ENCODE results near the gene GABRA5. TPM values are rescaled to one million over a fixed set of nuclear protein-coding genes. Genes with fewer than 3 reads are reported as not detected.
"Not testable (repeated sequence)": the region's sequence is repeated elsewhere in the genome, so short reads cannot be mapped to it uniquely, and the experiment has no call there.

Gene GABRA5
- not detected for total RNA-seq
- total RNA-seq = 0 reads per million in 2 donors

GRCh38 chr15:26866298-26867199, at the start of gene GABRA5:
Gene GABRA5, plus strand, starts transcription at chr15:26867062. Its CDS starts 2,187 bp downstream, at chr15:26869249.
- H3K4me3 Mint-ChIP-seq = no peak within 1 kb of the TSS
- no peaks in the 10 kb centered on the region for H3K36me3 Mint-ChIP-seq (ENCODE audit: low read depth)
- peaks cover 14% of the 10 kb centered on the region for H3K27me3 Mint-ChIP-seq
- H3K4me1 Mint-ChIP-seq = no peaks in the 10 kb centered on the region
- H3K27ac Mint-ChIP-seq = no peak within 1 kb of the TSS
- H3K9me3 ChIP-seq (ENCODE audit: control insufficient read depth, low read length, poor library complexity, severe bottlenecking) = no peaks in the 10 kb centered on the region
- ATAC-seq = no peak
- DNase-seq = no peak

GRCh38 chr15:26831191-26831590, 35.7 kb upstream of the GABRA5 start:
- not testable (repeated sequence) for H3K36me3 Mint-ChIP-seq (ENCODE audit: low read depth); DNase-seq; H3K27me3 Mint-ChIP-seq; H3K9me3 ChIP-seq (ENCODE audit: control insufficient read depth, low read length, poor library complexity, severe bottlenecking); H3K4me1 Mint-ChIP-seq; H3K27ac Mint-ChIP-seq; ATAC-seq; H3K4me3 Mint-ChIP-seq

- H3K4me1 Mint-ChIP-seq = no peaks in the 10 kb centered on the region
- H3K27me3 Mint-ChIP-seq = no peaks in the 10 kb centered on the region
- H3K4me3 Mint-ChIP-seq = no peak overlapping the region
- no peaks in the 10 kb centered on the region for H3K9me3 ChIP-seq (ENCODE audit: control insufficient read depth, low read length, poor library complexity, severe bottlenecking)
- no peaks in the 10 kb centered on the region for H3K36me3 Mint-ChIP-seq (ENCODE audit: low read depth)
- DNase-seq (no peak), ATAC-seq (no peak)
- H3K27ac Mint-ChIP-seq = no peak overlapping the region
Observed at GRCh38 chr15:26831951-26832350, 34.9 kb upstream of the GABRA5 start.

- ATAC-seq (no peak), DNase-seq (no peak)
- peaks cover 2% of the 10 kb centered on the region for H3K36me3 Mint-ChIP-seq (ENCODE audit: low read depth)
- no peak overlapping the region for H3K4me3 Mint-ChIP-seq
- H3K9me3 ChIP-seq (ENCODE audit: control insufficient read depth, low read length, poor library complexity, severe bottlenecking) = no peaks in the 10 kb centered on the region
- no peaks in the 10 kb centered on the region for H3K27me3 Mint-ChIP-seq
- no peaks in the 10 kb centered on the region for H3K4me1 Mint-ChIP-seq
- no peak overlapping the region for H3K27ac Mint-ChIP-seq
Observed at GRCh38 chr15:26838742-26839460, 28.0 kb upstream of the GABRA5 start.

GRCh38 chr15:26841514-26841913, 25.3 kb upstream of the GABRA5 start:
- no peak for DNase-seq
- H3K4me3 Mint-ChIP-seq = no peak overlapping the region
- H3K27ac Mint-ChIP-seq = no peak overlapping the region
- ATAC-seq = no peak
- peaks cover 2% of the 10 kb centered on the region for H3K36me3 Mint-ChIP-seq (ENCODE audit: low read depth)
- no peaks in the 10 kb centered on the region for H3K4me1 Mint-ChIP-seq
- no peaks in the 10 kb centered on the region for H3K27me3 Mint-ChIP-seq
- H3K9me3 ChIP-seq (ENCODE audit: control insufficient read depth, low read length, poor library complexity, severe bottlenecking) = no peaks in the 10 kb centered on the region

- Mint-ChIP-seq H3K4me1 (no peaks in the 10 kb centered on the region), H3K27ac (no peak overlapping the region), H3K36me3 (ENCODE audit: low read depth) (peaks cover 2% of the 10 kb centered on the region), H3K4me3 (no peak overlapping the region), H3K27me3 (no peaks in the 10 kb centered on the region)
- H3K9me3 ChIP-seq (ENCODE audit: control insufficient read depth, low read length, poor library complexity, severe bottlenecking) = no peaks in the 10 kb centered on the region
- ATAC-seq (no peak), DNase-seq (no peak)
Observed at GRCh38 chr15:26841941-26842340, 24.9 kb upstream of the GABRA5 start.

- no peak overlapping the region for H3K4me3 Mint-ChIP-seq
- no peak for ATAC-seq
- no peak overlapping the region for H3K27ac Mint-ChIP-seq
- no peaks in the 10 kb centered on the region for H3K9me3 ChIP-seq (ENCODE audit: control insufficient read depth, low read length, poor library complexity, severe bottlenecking)
- no peaks in the 10 kb centered on the region for H3K4me1 Mint-ChIP-seq
- H3K36me3 Mint-ChIP-seq (ENCODE audit: low read depth) = peaks cover under 1% of the 10 kb centered on the region
- no peaks in the 10 kb centered on the region for H3K27me3 Mint-ChIP-seq
- DNase-seq = no peak
Observed at GRCh38 chr15:26842391-26842790, 24.5 kb upstream of the GABRA5 start.

- ATAC-seq (no peak), DNase-seq (no peak)
- no peak overlapping the region for H3K27ac Mint-ChIP-seq
- no peak overlapping the region for H3K4me3 Mint-ChIP-seq
- H3K36me3 Mint-ChIP-seq (ENCODE audit: low read depth) = no peaks in the 10 kb centered on the region
- H3K27me3 Mint-ChIP-seq = no peaks in the 10 kb centered on the region
- H3K9me3 ChIP-seq (ENCODE audit: control insufficient read depth, low read length, poor library complexity, severe bottlenecking) = no peaks in the 10 kb centered on the region
- H3K4me1 Mint-ChIP-seq = no peaks in the 10 kb centered on the region
Observed at GRCh38 chr15:26844901-26845300, 22.0 kb upstream of the GABRA5 start.

- Mint-ChIP-seq H3K4me3 (no peak overlapping the region), H3K36me3 (ENCODE audit: low read depth) (no peaks in the 10 kb centered on the region), H3K27ac (no peak overlapping the region), H3K27me3 (no peaks in the 10 kb centered on the region), H3K4me1 (no peaks in the 10 kb centered on the region)
- no peaks in the 10 kb centered on the region for H3K9me3 ChIP-seq (ENCODE audit: control insufficient read depth, low read length, poor library complexity, severe bottlenecking)
- DNase-seq (no peak), ATAC-seq (no peak)
Observed at GRCh38 chr15:26848498-26848897, 18.4 kb upstream of the GABRA5 start.

- Mint-ChIP-seq H3K4me1 (no peaks in the 10 kb centered on the region), H3K27me3 (no peaks in the 10 kb centered on the region), H3K27ac (no peak overlapping the region), H3K4me3 (no peak overlapping the region), H3K36me3 (ENCODE audit: low read depth) (no peaks in the 10 kb centered on the region)
- ATAC-seq (no peak), DNase-seq (no peak)
- no peaks in the 10 kb centered on the region for H3K9me3 ChIP-seq (ENCODE audit: control insufficient read depth, low read length, poor library complexity, severe bottlenecking)
Observed at GRCh38 chr15:26850161-26850560, 16.7 kb upstream of the GABRA5 start.

- no peaks in the 10 kb centered on the region for H3K4me1 Mint-ChIP-seq
- H3K27ac Mint-ChIP-seq = no peak overlapping the region
- no peaks in the 10 kb centered on the region for H3K27me3 Mint-ChIP-seq
- no peak overlapping the region for H3K4me3 Mint-ChIP-seq
- H3K9me3 ChIP-seq (ENCODE audit: control insufficient read depth, low read length, poor library complexity, severe bottlenecking) = no peaks in the 10 kb centered on the region
- no peak for DNase-seq
- no peak for ATAC-seq
- H3K36me3 Mint-ChIP-seq (ENCODE audit: low read depth) = no peaks in the 10 kb centered on the region
Observed at GRCh38 chr15:26852980-26853379, 13.9 kb upstream of the GABRA5 start.

GRCh38 chr15:26854435-26854834, 12.4 kb upstream of the GABRA5 start:
- Mint-ChIP-seq H3K4me3 (no peak overlapping the region), H3K27ac (no peak overlapping the region), H3K27me3 (no peaks in the 10 kb centered on the region), H3K4me1 (no peaks in the 10 kb centered on the region), H3K36me3 (ENCODE audit: low read depth) (no peaks in the 10 kb centered on the region)
- H3K9me3 ChIP-seq (ENCODE audit: control insufficient read depth, low read length, poor library complexity, severe bottlenecking) = no peaks in the 10 kb centered on the region
- ATAC-seq = no peak
- DNase-seq = no peak

GRCh38 chr15:26864664-26865191, 2.1 kb upstream of the GABRA5 start:
- H3K9me3 ChIP-seq (ENCODE audit: control insufficient read depth, low read length, poor library complexity, severe bottlenecking) = no peaks in the 10 kb centered on the region
- no peak overlapping the region for H3K27ac Mint-ChIP-seq
- H3K4me1 Mint-ChIP-seq = no peaks in the 10 kb centered on the region
- no peak for DNase-seq
- peaks cover 14% of the 10 kb centered on the region for H3K27me3 Mint-ChIP-seq
- no peak overlapping the region for H3K4me3 Mint-ChIP-seq
- H3K36me3 Mint-ChIP-seq (ENCODE audit: low read depth) = no peaks in the 10 kb centered on the region
- ATAC-seq = no peak

Data from T-helper 17 cell (primary cell).